ENCODE measurements around the gene LNX1.

Gene LNX1

GRCh38 chr4:53529025-53529424, 62.3 kb downstream of the LNX1 start:
- no peak for DNase-seq

- no peak for DNase-seq
Measured at GRCh38 chr4:53527930-53528329, 63.4 kb downstream of the LNX1 start.

- DNase-seq, result no peak
Measured at GRCh38 chr4:53527326-53527725, 64.0 kb downstream of the LNX1 start.

- no peak for DNase-seq
Measured at GRCh38 chr4:53522334-53522733, 69.0 kb downstream of the LNX1 start.

- no peak for DNase-seq
Measured at GRCh38 chr4:53520116-53520515, 71.2 kb downstream of the LNX1 start.

- no peak for DNase-seq
Measured at GRCh38 chr4:53518807-53519206, 72.5 kb downstream of the LNX1 start.

- no peak for DNase-seq
Measured at GRCh38 chr4:53515076-53515475, 76.2 kb downstream of the LNX1 start.

GRCh38 chr4:53514509-53514908, 76.8 kb downstream of the LNX1 start:
- no peak for DNase-seq

GRCh38 chr4:53512608-53513007, 78.7 kb downstream of the LNX1 start:
- DNase-seq, result no peak

GRCh38 chr4:53511014-53511413, 80.3 kb downstream of the LNX1 start:
- DNase-seq, result no peak

GRCh38 chr4:53510321-53510720, 81.0 kb downstream of the LNX1 start:
- no peak for DNase-seq

- DNase-seq, result no peak
Measured at GRCh38 chr4:53508446-53508845, 82.8 kb downstream of the LNX1 start.

- DNase-seq, result no peak
Measured at GRCh38 chr4:53507671-53508286, 83.5 kb downstream of the LNX1 start.

- no peak for DNase-seq
Measured at GRCh38 chr4:53507058-53507457, 84.2 kb downstream of the LNX1 start.

GRCh38 chr4:53505947-53506346, 85.3 kb downstream of the LNX1 start:
- no peak for DNase-seq

GRCh38 chr4:53502094-53502493, 89.2 kb downstream of the LNX1 start:
- DNase-seq, result no peak

GRCh38 chr4:53501561-53501960, 89.7 kb downstream of the LNX1 start:
- DNase-seq, result no peak

- DNase-seq, result no peak
Measured at GRCh38 chr4:53500546-53500945, 90.7 kb downstream of the LNX1 start.

- no peak for DNase-seq
Measured at GRCh38 chr4:53499791-53500190, 91.5 kb downstream of the LNX1 start.

- no peak for DNase-seq
Measured at GRCh38 chr4:53498706-53499105, 92.6 kb downstream of the LNX1 start.

GRCh38 chr4:53497487-53498244, 93.6 kb downstream of the LNX1 start:
- DNase-seq, result no peak

GRCh38 chr4:53494851-53495250, 96.4 kb downstream of the LNX1 start:
- no peak for DNase-seq

- DNase-seq, result no peak
Measured at GRCh38 chr4:53490965-53491622, 100.2 kb downstream of the LNX1 start.
